Measurements from ENCODE around the gene IQUB.

Gene IQUB

GRCh38 chr7:123573341-123573740 lies 38.9 kb upstream of the IQUB start:
- H3K79me2 ChIP-seq (ENCODE audit: insufficient read depth, low read length) = no peaks in the 10 kb centered on the region
- no peaks in the 10 kb centered on the region for H4K20me1 ChIP-seq (ENCODE audit: insufficient read depth, low read length, poor library complexity, severe bottlenecking)
- TF ChIP-seq EZH2phosphoT487 (IDR thresholded peaks at IDR 0.05; ENCODE audit: borderline replicate concordance) = no peak
- TF ChIP-seq CTCF (conservative IDR thresholded peaks at IDR 0.05; ENCODE audit: low read length) = no peak
- no peak overlapping the region for H2AFZ ChIP-seq (ENCODE audit: low read length)
- no peak overlapping the region for H3K4me3 ChIP-seq (ENCODE audit: low read length, poor library complexity, severe bottlenecking)
- no peak overlapping the region for H3K9ac ChIP-seq (ENCODE audit: low read depth, low read length, poor library complexity, severe bottlenecking)
- H3K4me2 ChIP-seq (ENCODE audit: low read depth, low read length, poor library complexity, severe bottlenecking) = no peak overlapping the region
- H3K36me3 ChIP-seq (ENCODE audit: insufficient read depth, low read length) = no peaks in the 10 kb centered on the region
- H3F3A ChIP-seq (ENCODE audit: low read depth) = no peaks in the 10 kb centered on the region
- no peaks in the 10 kb centered on the region for H3K9me3 ChIP-seq (ENCODE audit: insufficient read depth, low read depth, low read length)
- H3K4me1 ChIP-seq (ENCODE audit: insufficient read depth, low read length, poor library complexity, severe bottlenecking) = no peaks in the 10 kb centered on the region
- no peaks in the 10 kb centered on the region for H3K27me3 ChIP-seq (ENCODE audit: insufficient read depth, low read length, poor library complexity, severe bottlenecking)
- no peaks in the 10 kb centered on the region for H3K9me2 ChIP-seq (replicated peaks; ENCODE audit: low read depth, low read length)

GRCh38 chr7:123571684-123572083 lies 37.3 kb upstream of the IQUB start:
- no peak overlapping the region for H3K9ac ChIP-seq (ENCODE audit: low read depth, low read length, poor library complexity, severe bottlenecking)
- no peaks in the 10 kb centered on the region for H3K36me3 ChIP-seq (ENCODE audit: insufficient read depth, low read length)
- no peaks in the 10 kb centered on the region for H3F3A ChIP-seq (ENCODE audit: low read depth)
- H4K20me1 ChIP-seq (ENCODE audit: insufficient read depth, low read length, poor library complexity, severe bottlenecking) = no peaks in the 10 kb centered on the region
- H3K4me3 ChIP-seq (ENCODE audit: low read length, poor library complexity, severe bottlenecking) = no peak overlapping the region
- H3K9me2 ChIP-seq (replicated peaks; ENCODE audit: low read depth, low read length) = no peaks in the 10 kb centered on the region
- no peak overlapping the region for H3K4me2 ChIP-seq (ENCODE audit: low read depth, low read length, poor library complexity, severe bottlenecking)
- H2AFZ ChIP-seq (ENCODE audit: low read length) = no peak overlapping the region
- no peaks in the 10 kb centered on the region for H3K79me2 ChIP-seq (ENCODE audit: insufficient read depth, low read length)
- no peaks in the 10 kb centered on the region for H3K27me3 ChIP-seq (ENCODE audit: insufficient read depth, low read length, poor library complexity, severe bottlenecking)
- H3K9me3 ChIP-seq (ENCODE audit: insufficient read depth, low read depth, low read length) = no peaks in the 10 kb centered on the region
- TF ChIP-seq EZH2phosphoT487 (IDR thresholded peaks at IDR 0.05; ENCODE audit: borderline replicate concordance) (no peak), CTCF (conservative IDR thresholded peaks at IDR 0.05; ENCODE audit: low read length) (no peak)
- no peaks in the 10 kb centered on the region for H3K4me1 ChIP-seq (ENCODE audit: insufficient read depth, low read length, poor library complexity, severe bottlenecking)

GRCh38 chr7:123571187-123571586 lies 36.8 kb upstream of the IQUB start:
- H2AFZ ChIP-seq (ENCODE audit: low read length) = no peak overlapping the region
- H3K36me3 ChIP-seq (ENCODE audit: insufficient read depth, low read length) = no peaks in the 10 kb centered on the region
- no peaks in the 10 kb centered on the region for H3F3A ChIP-seq (ENCODE audit: low read depth)
- H3K4me2 ChIP-seq (ENCODE audit: low read depth, low read length, poor library complexity, severe bottlenecking) = no peak overlapping the region
- H3K27me3 ChIP-seq (ENCODE audit: insufficient read depth, low read length, poor library complexity, severe bottlenecking) = no peaks in the 10 kb centered on the region
- no peak for TF ChIP-seq CTCF (conservative IDR thresholded peaks at IDR 0.05; ENCODE audit: low read length)
- no peak for TF ChIP-seq EZH2phosphoT487 (IDR thresholded peaks at IDR 0.05; ENCODE audit: borderline replicate concordance)
- no peaks in the 10 kb centered on the region for H3K79me2 ChIP-seq (ENCODE audit: insufficient read depth, low read length)
- H4K20me1 ChIP-seq (ENCODE audit: insufficient read depth, low read length, poor library complexity, severe bottlenecking) = no peaks in the 10 kb centered on the region
- no peaks in the 10 kb centered on the region for H3K9me2 ChIP-seq (replicated peaks; ENCODE audit: low read depth, low read length)
- no peaks in the 10 kb centered on the region for H3K4me1 ChIP-seq (ENCODE audit: insufficient read depth, low read length, poor library complexity, severe bottlenecking)
- H3K9ac ChIP-seq (ENCODE audit: low read depth, low read length, poor library complexity, severe bottlenecking) = no peak overlapping the region
- H3K4me3 ChIP-seq (ENCODE audit: low read length, poor library complexity, severe bottlenecking) = no peak overlapping the region
- H3K9me3 ChIP-seq (ENCODE audit: insufficient read depth, low read depth, low read length) = no peaks in the 10 kb centered on the region
